NCI-H146 (cell line): ENCODE measurements around the gene TENM3.
"Not testable (repeated sequence)": the region's sequence is repeated elsewhere in the genome, so short reads cannot be mapped to it uniquely, and the experiment has no call there.

ENCODE experiments used
- DNase-seq: peaks from one replicate; lab custom pipeline; 2025; lab: John Stamatoyannopoulos, UW

TENM3 gene

GRCh38 chr4:182812916-182813315 is 569.7 kb downstream of the TENM3 start:
- no peak for DNase-seq

- not testable (repeated sequence) for DNase-seq
Measured at GRCh38 chr4:182814065-182814464, 570.9 kb downstream of the TENM3 start.

- DNase-seq: no peak
Measured at GRCh38 chr4:182818926-182819730, 575.9 kb downstream of the TENM3 start.

- DNase-seq: no peak
Measured at GRCh38 chr4:182819751-182820150, 576.5 kb downstream of the TENM3 start.

- DNase-seq: no peak
Measured at GRCh38 chr4:182822554-182822953, 579.4 kb downstream of the TENM3 start.

- DNase-seq: no peak
Measured at GRCh38 chr4:182823576-182823975, 580.4 kb downstream of the TENM3 start.

GRCh38 chr4:182825003-182825402 is 581.8 kb downstream of the TENM3 start:
- DNase-seq: no peak

GRCh38 chr4:182825786-182826185 is 582.6 kb downstream of the TENM3 start:
- peak; percentile 21 for DNase-seq

GRCh38 chr4:182826391-182826790 is 583.2 kb downstream of the TENM3 start:
- DNase-seq: no peak

GRCh38 chr4:182827166-182827565 is 584.0 kb downstream of the TENM3 start:
- no peak for DNase-seq

- DNase-seq: no peak
Measured at GRCh38 chr4:182827954-182828353, 584.8 kb downstream of the TENM3 start.

- DNase-seq: peak; percentile 57
Measured at GRCh38 chr4:182828360-182829025, 585.3 kb downstream of the TENM3 start.

GRCh38 chr4:182829196-182829595 is 586.0 kb downstream of the TENM3 start:
- no peak for DNase-seq

GRCh38 chr4:182831376-182831775 is 588.2 kb downstream of the TENM3 start:
- DNase-seq: no peak

- no peak for DNase-seq
Measured at GRCh38 chr4:182832352-182833120, 589.3 kb downstream of the TENM3 start.

- no peak for DNase-seq
Measured at GRCh38 chr4:182835006-182835740, 592.0 kb downstream of the TENM3 start.

- no peak for DNase-seq
Measured at GRCh38 chr4:182837831-182838230, 594.6 kb downstream of the TENM3 start.

GRCh38 chr4:182838535-182838934 is 595.3 kb downstream of the TENM3 start:
- no peak for DNase-seq

- no peak for DNase-seq
Measured at GRCh38 chr4:182839256-182839655, 596.1 kb downstream of the TENM3 start.

GRCh38 chr4:182840108-182840507 is 596.9 kb downstream of the TENM3 start:
- no peak for DNase-seq

GRCh38 chr4:182842104-182842600 is 599.0 kb downstream of the TENM3 start:
- no peak for DNase-seq
